ENCODE data around the gene ARMH4. TPM values are rescaled to one million over a fixed set of nuclear protein-coding genes. Genes with fewer than 3 reads are reported as not detected.

The ARMH4 gene
- total RNA-seq, 4 donors from 2014 or later: 5.0 to 8.0 (median 5.8) TPM

DNA sequence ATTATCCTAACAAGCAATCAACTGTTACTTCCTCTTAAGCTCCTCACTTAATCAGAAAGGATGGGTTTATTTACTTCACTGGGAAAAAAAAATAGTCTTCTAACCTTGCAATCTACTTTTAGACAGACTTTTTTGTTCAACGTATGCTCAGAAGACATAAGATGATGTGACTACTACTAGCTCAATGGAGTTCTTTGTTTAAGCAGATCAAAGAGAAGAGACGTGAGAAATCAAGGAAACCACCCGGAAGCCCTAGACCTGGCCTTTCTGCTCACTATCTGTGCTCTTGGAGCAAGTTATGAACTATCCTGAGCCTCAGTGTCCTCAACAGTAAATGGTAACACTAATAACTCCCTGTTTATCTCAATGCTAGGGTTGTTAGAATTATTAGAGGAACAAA is 78.5 kb downstream of the ARMH4 start:
- TF ChIP-seq POLR2A (IDR thresholded peaks at IDR 0.05; ENCODE audit: low read depth) (no peak), POLR2AphosphoS5 (IDR thresholded peaks at IDR 0.05) (no peak), EP300 (IDR thresholded peaks at IDR 0.05) (no peak)
- TF ChIP-seq, protein P1, sequence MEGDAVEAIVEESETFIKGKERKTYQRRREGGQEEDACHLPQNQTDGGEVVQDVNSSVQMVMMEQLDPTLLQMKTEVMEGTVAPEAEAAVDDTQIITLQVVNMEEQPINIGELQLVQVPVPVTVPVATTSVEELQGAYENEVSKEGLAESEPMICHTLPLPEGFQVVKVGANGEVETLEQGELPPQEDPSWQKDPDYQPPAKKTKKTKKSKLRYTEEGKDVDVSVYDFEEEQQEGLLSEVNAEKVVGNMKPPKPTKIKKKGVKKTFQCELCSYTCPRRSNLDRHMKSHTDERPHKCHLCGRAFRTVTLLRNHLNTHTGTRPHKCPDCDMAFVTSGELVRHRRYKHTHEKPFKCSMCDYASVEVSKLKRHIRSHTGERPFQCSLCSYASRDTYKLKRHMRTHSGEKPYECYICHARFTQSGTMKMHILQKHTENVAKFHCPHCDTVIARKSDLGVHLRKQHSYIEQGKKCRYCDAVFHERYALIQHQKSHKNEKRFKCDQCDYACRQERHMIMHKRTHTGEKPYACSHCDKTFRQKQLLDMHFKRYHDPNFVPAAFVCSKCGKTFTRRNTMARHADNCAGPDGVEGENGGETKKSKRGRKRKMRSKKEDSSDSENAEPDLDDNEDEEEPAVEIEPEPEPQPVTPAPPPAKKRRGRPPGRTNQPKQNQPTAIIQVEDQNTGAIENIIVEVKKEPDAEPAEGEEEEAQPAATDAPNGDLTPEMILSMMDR (IDR thresholded peaks at IDR 0.05): no peak
- Histone ChIP-seq H3K9me3 (no peaks in the 10 kb centered on the region), H3K36me3 (no peaks in the 10 kb centered on the region), H3K27me3 (no peaks in the 10 kb centered on the region), H3K4me1 (peaks cover 11 to 21% (median 15%) of the 10 kb centered on the region in 4 donors), H3K4me3 (no peak overlapping the region), H3K27ac (replicated peaks in 1 of 4) (no peak overlapping the region)
- WGBS: 73% methylated on average over 3 of the region's 3 CpGs
- no peak for DNase-seq (ENCODE audit: extremely low spot score)
- intact Hi-C loops (cut with DNase I): loop anchor here (2.0 kb wide), 1 partner anchor 587 kb away; no protein-coding TSS in a partner anchor

DNA sequence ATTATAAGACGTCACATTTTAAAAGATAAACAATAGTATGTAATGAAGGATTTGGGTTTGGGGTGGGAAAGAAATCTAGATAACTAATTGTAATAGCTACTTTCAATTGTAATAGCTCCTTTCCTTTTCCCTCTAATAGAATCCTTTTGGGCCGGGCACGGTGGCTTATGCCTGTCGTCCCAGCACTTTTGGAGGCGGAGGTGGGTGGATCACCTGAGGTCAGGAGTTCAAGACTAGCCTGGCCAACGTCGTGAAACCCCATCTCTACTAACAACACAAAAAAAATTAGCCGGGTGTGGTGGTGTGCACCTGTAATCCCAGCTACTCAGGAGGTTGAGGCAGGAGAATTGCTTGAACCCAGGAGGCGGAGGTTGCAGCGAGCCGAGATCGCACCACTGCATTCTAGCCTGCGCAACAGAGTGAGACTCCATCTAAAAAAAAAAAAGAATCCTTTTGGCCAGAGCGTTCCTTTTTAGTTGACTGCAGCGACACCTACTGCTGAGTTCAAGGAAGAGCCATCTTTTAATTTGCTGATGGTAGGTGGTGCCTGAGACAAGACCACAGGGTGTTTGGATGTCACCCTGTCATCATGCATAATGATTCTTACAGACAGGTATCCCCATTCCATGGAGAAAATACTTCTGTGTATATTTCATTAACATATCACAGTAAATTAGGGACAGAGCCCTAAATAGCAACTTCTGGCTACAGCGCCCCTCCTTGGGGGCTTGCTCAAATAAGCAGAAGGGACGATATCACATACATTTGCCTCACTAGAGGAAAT is 79.5 kb downstream of the ARMH4 start:
- TF ChIP-seq, protein P1 (IDR thresholded peaks at IDR 0.05): peak; percentile 67 to 77 (median 76)
- no peak for TF ChIP-seq POLR2A (IDR thresholded peaks at IDR 0.05; ENCODE audit: low read depth)
- no peak for TF ChIP-seq EP300 (IDR thresholded peaks at IDR 0.05)
- TF ChIP-seq POLR2AphosphoS5 (IDR thresholded peaks at IDR 0.05): no peak
- H3K27me3 ChIP-seq: no peaks in the 10 kb centered on the region
- intact Hi-C loops (cut with DNase I): loop anchor here (2.0 kb wide), 1 partner anchor 586 kb away; no protein-coding TSS in a partner anchor
- DNase-seq (ENCODE audit: extremely low spot score): no peak
- no peaks in the 10 kb centered on the region for H3K36me3 ChIP-seq
- peak overlapping the region; percentile 5 to 40 (median 30) for H3K4me3 ChIP-seq
- WGBS: 31% methylated on average over 15 of the region's 17 CpGs
- no peak overlapping the region for H3K27ac ChIP-seq (replicated peaks in 1 of 4)
- H3K9me3 ChIP-seq: no peaks in the 10 kb centered on the region
- peaks cover 3 to 11% (median 5%) of the 10 kb centered on the region in 4 donors for H3K4me1 ChIP-seq

DNA sequence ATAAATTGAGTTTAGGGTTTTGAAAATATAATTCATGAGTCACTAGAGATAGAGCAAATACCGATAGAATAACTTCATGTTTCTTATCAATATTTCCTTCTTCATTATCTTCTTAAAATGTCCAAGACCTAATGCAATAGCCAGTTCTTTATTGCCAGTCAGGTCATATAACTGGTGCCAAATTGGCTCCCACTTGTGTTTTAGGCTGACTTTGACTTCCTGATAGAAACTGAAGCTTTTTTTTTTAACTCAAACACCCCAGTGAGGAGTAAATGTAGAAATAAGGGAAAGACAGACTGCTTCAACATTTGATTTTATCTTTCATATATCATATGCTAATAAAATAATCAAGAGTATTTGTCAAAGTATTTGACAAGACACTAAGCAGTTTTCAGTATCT is 80.7 kb downstream of the ARMH4 start:
- TF ChIP-seq POLR2AphosphoS5 (IDR thresholded peaks at IDR 0.05): no peak
- TF ChIP-seq, protein P1 (IDR thresholded peaks at IDR 0.05): no peak
- TF ChIP-seq EP300 (IDR thresholded peaks at IDR 0.05): no peak
- TF ChIP-seq POLR2A (IDR thresholded peaks at IDR 0.05; ENCODE audit: low read depth): no peak
- Histone ChIP-seq H3K36me3 (no peaks in the 10 kb centered on the region), H3K4me1 (peaks cover 0 to 7% (median 2%) of the 10 kb centered on the region in 4 donors), H3K9me3 (no peaks in the 10 kb centered on the region), H3K4me3 (no peak overlapping the region), H3K27me3 (no peaks in the 10 kb centered on the region), H3K27ac (replicated peaks in 1 of 4) (no peak overlapping the region)
- 76% methylated on average over 1 of the region's 1 CpG for WGBS
- intact Hi-C loops (cut with DNase I): no loop called here
- no peak for DNase-seq (ENCODE audit: extremely low spot score)

DNA sequence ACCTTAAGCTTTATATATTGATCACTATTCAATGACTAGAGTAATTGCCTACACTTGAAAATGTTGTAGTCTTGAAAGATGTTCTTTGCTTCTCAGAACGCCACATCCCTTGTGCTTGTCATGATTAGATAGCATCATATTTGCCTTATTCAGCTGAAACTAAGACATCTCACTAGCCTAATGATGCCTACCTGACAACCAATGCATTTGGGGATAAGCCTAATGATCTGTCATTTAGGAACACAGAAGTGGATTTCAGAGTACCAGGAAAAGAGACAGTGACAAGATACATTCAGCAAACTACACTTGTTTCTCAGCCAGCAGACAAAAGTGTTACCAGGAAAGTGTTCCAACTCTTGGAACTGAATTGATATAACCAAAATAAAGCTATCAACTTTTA is 83.7 kb downstream of the ARMH4 start:
- Histone ChIP-seq H3K4me3 (no peak overlapping the region), H3K4me1 (peaks cover 0 to 7% (median 2%) of the 10 kb centered on the region in 4 donors), H3K36me3 (no peaks in the 10 kb centered on the region), H3K27ac (replicated peaks in 1 of 4) (no peak overlapping the region), H3K9me3 (no peaks in the 10 kb centered on the region), H3K27me3 (no peaks in the 10 kb centered on the region)
- WGBS: 84% methylated on average over 1 of the region's 1 CpG
- no peak for DNase-seq (ENCODE audit: extremely low spot score)
- TF ChIP-seq, protein P1 (IDR thresholded peaks at IDR 0.05): no peak
- TF ChIP-seq POLR2AphosphoS5 (IDR thresholded peaks at IDR 0.05) (no peak), EP300 (IDR thresholded peaks at IDR 0.05) (no peak), POLR2A (IDR thresholded peaks at IDR 0.05; ENCODE audit: low read depth) (no peak)
- intact Hi-C loops (cut with DNase I): no loop called here

All from esophagus muscularis mucosa (tissue), 4 donors.